Fibroblast of mammary gland (primary cell): ENCODE measurements around the gene SPG11.
"Not testable (repeated sequence)": the region's sequence is repeated elsewhere in the genome, so short reads cannot be mapped to it uniquely, and the experiment has no call there.

Experiments
- DNase-seq: peaks from one replicate; pipeline ENCODE4 v3.0.0-alpha.2; 2010; ENCODE audit warnings: low read depth
- H3K4me3 ChIP-seq: 2 replicates; pipeline ENCODE4 v1.5.1; 2011; ENCODE audit warnings: low read depth, mild to moderate bottlenecking, low read length, moderate library complexity; ENCODE audit not compliant: control insufficient read depth
- CTCF ChIP-seq: conservative IDR thresholded peaks from 2 replicates; pipeline ENCODE4 v1.5.1; 2011; ENCODE audit warnings: low read depth, low read length, inconsistent platforms; ENCODE audit not compliant: control insufficient read depth, insufficient read depth

Gene SPG11

GRCh38 chr15:44695294-44695693 is 31.8 kb upstream of the SPG11 start:
- no peak for TF ChIP-seq CTCF
- H3K4me3 ChIP-seq = no peak overlapping the region
- no peak for DNase-seq

GRCh38 chr15:44694416-44694815 is 31.0 kb upstream of the SPG11 start:
- H3K4me3 ChIP-seq = no peak overlapping the region
- no peak for TF ChIP-seq CTCF
- DNase-seq = no peak

GRCh38 chr15:44692659-44693058 is 29.2 kb upstream of the SPG11 start:
- no peak for DNase-seq
- no peak overlapping the region for H3K4me3 ChIP-seq
- TF ChIP-seq CTCF = no peak

GRCh38 chr15:44690245-44690644 is 26.8 kb upstream of the SPG11 start:
- not testable (repeated sequence) for DNase-seq, H3K4me3 ChIP-seq

- H3K4me3 ChIP-seq, DNase-seq: not testable (repeated sequence)
Measured at GRCh38 chr15:44689318-44689717, 25.9 kb upstream of the SPG11 start.

- not testable (repeated sequence) for H3K4me3 ChIP-seq
- DNase-seq = peak; percentile 6
Measured at GRCh38 chr15:44682809-44683682, 19.6 kb upstream of the SPG11 start.

GRCh38 chr15:44682211-44682610 is 18.7 kb upstream of the SPG11 start:
- no peak for DNase-seq
- H3K4me3 ChIP-seq = no peak overlapping the region
- TF ChIP-seq CTCF = no peak

GRCh38 chr15:44676676-44677075 is 13.2 kb upstream of the SPG11 start:
- H3K4me3 ChIP-seq = no peak overlapping the region
- DNase-seq = no peak
- TF ChIP-seq CTCF = no peak
